Smooth muscle cell (in vitro differentiated cells): ENCODE data around the gene CDKAL1. TPM values are rescaled to one million over a fixed set of nuclear protein-coding genes. Genes with fewer than 3 reads are reported as not detected.

ENCODE experiments used
- DNase-seq: peaks from one replicate; lab custom pipeline; 2025; ENCODE audit not compliant: unreplicated experiment; lab: John Stamatoyannopoulos, UW
- H2AFZ ChIP-seq: fragments of 200-600 bp; sonication (generic); 2 replicates; pipeline ENCODE4 v1.6.0; 2016; ENCODE audit warnings: antibody characterized with exemption, low read depth, mild to moderate bottlenecking
- H3F3A ChIP-seq: fragments of 200-600 bp; sonication (generic); 2 replicates; pipeline ENCODE4 v1.6.0; 2017; ENCODE audit warnings: antibody characterized with exemption, low read depth
- H3K27ac ChIP-seq: fragments of 200-600 bp; sonication (generic); 2 replicates; pipeline ENCODE4 v1.5.1; 2016; ENCODE audit warnings: low read depth, mild to moderate bottlenecking
- H3K27me3 ChIP-seq: fragments of 200-600 bp; sonication (generic); 2 replicates; pipeline ENCODE4 v1.6.1; 2016; ENCODE audit warnings: low read depth, mild to moderate bottlenecking
- H3K36me3 ChIP-seq: fragments of 200-600 bp; sonication (generic); 2 replicates; pipeline ENCODE4 v1.5.1; 2016; ENCODE audit warnings: low read depth
- H3K4me1 ChIP-seq: fragments of 200-600 bp; sonication (generic); 2 replicates; pipeline ENCODE4 v1.5.1; 2016; ENCODE audit warnings: low read depth
- H3K4me2 ChIP-seq: fragments of 200-600 bp; sonication (generic); 2 replicates; pipeline ENCODE4 v1.6.0; 2016; ENCODE audit warnings: mild to moderate bottlenecking
- H3K4me3 ChIP-seq: fragments of 200-600 bp; sonication (generic); 2 replicates; pipeline ENCODE4 v1.5.1; 2016; ENCODE audit warnings: mild to moderate bottlenecking
- H3K79me2 ChIP-seq: fragments of 200-600 bp; sonication (generic); 2 replicates; pipeline ENCODE4 v1.6.0; 2016; ENCODE audit warnings: low read depth, mild to moderate bottlenecking
- H3K9ac ChIP-seq: fragments of 200-600 bp; sonication (generic); 2 replicates; pipeline ENCODE4 v1.6.0; 2016; ENCODE audit warnings: low read depth
- H3K9me3 ChIP-seq: fragments of 200-600 bp; sonication (generic); replicated peaks from 2 replicates; pipeline ENCODE4 v1.5.1; 2016; ENCODE audit warnings: low read depth
- H4K20me1 ChIP-seq: fragments of 200-600 bp; sonication (generic); 2 replicates; pipeline ENCODE4 v1.6.0; 2016; ENCODE audit warnings: low read depth
- CTCF ChIP-seq: fragments of 200-600 bp; sonication (generic); IDR thresholded peaks from 2 replicates; pipeline ENCODE4 v1.5.1; 2017; ENCODE audit warnings: borderline replicate concordance, mild to moderate bottlenecking, antibody characterized with exemption; ENCODE audit not compliant: insufficient read depth, poor library complexity, severe bottlenecking
- WGBS: methylation state at CpG from one replicate; pipeline ENCODE4 v1.1.7; 2016; ENCODE audit warnings: low lambda C conversion rate; 5-methylcytosine and 5-hydroxymethylcytosine counted together
- polyA plus RNA-seq: library from polyadenylated mRNA; unstranded; fragments of >200 nt; fragmentation: Nextera tagmentation; extraction: Ambion mirVana; gene quantifications from 2 replicates; pipeline ENCODE4 v1.2.1, GENCODE V29; 2016
- total RNA-seq: library from RNA; depleted of rRNA; stranded (reverse); fragments of >200 nt; gene quantifications from 2 replicates; pipeline ENCODE4 v1.2.3, GENCODE V29; 2014

Gene CDKAL1
- total and polyA plus RNA-seq, 2 experiments from 2014 or later, result 16.5 to 16.6 TPM

- Histone ChIP-seq H3K27me3 (no peaks in the 10 kb centered on the region), H3K9me3 (no peaks in the 10 kb centered on the region), H3K4me2 (no peak overlapping the region), H3K79me2 (no peaks in the 10 kb centered on the region), H3K27ac (no peak overlapping the region), H4K20me1 (no peaks in the 10 kb centered on the region), H3K9ac (no peak overlapping the region), H3K36me3 (peaks cover 3% of the 10 kb centered on the region), H2AFZ (no peak overlapping the region), H3F3A (no peaks in the 10 kb centered on the region), H3K4me1 (peaks cover 7% of the 10 kb centered on the region), H3K4me3 (no peak overlapping the region)
- 81% methylated on average over 1 of the region's 1 CpG for WGBS
- no peak for TF ChIP-seq CTCF
- DNase-seq, result no peak
Measured at GRCh38 chr6:21180155-21180554, 645.9 kb downstream of the CDKAL1 start.

- Histone ChIP-seq H3K27me3 (no peaks in the 10 kb centered on the region), H3K79me2 (no peaks in the 10 kb centered on the region)
- 98% methylated on average over 4 of the region's 4 CpGs for WGBS
Measured at GRCh38 chr6:21180800-21181337, 646.6 kb downstream of the CDKAL1 start.

GRCh38 chr6:21181866-21182265, 647.6 kb downstream of the CDKAL1 start:
- H3K36me3 ChIP-seq, result peaks cover 3% of the 10 kb centered on the region

More at GRCh38 chr6:21180800-21181337, 646.6 kb downstream of the CDKAL1 start:
- H3K9me3 ChIP-seq, result no peaks in the 10 kb centered on the region
- no peak overlapping the region for H2AFZ ChIP-seq
- no peak for DNase-seq
- no peak overlapping the region for H3K4me2 ChIP-seq
- peaks cover 3% of the 10 kb centered on the region for H3K36me3 ChIP-seq
- no peak for TF ChIP-seq CTCF
- no peaks in the 10 kb centered on the region for H4K20me1 ChIP-seq
- no peak overlapping the region for H3K27ac ChIP-seq
- no peak overlapping the region for H3K4me3 ChIP-seq
- no peak overlapping the region for H3K9ac ChIP-seq
- peaks cover 13% of the 10 kb centered on the region for H3K4me1 ChIP-seq
- H3F3A ChIP-seq, result no peaks in the 10 kb centered on the region

More at GRCh38 chr6:21181866-21182265, 647.6 kb downstream of the CDKAL1 start:
- TF ChIP-seq CTCF, result no peak
- H2AFZ ChIP-seq, result no peak overlapping the region
- no peaks in the 10 kb centered on the region for H3F3A ChIP-seq
- no peak overlapping the region for H3K27ac ChIP-seq
- DNase-seq, result no peak
- WGBS, result 94% methylated on average over 1 of the region's 1 CpG
- no peaks in the 10 kb centered on the region for H3K27me3 ChIP-seq
- no peak overlapping the region for H3K9ac ChIP-seq
- H3K4me1 ChIP-seq, result peaks cover 22% of the 10 kb centered on the region
- H3K9me3 ChIP-seq, result no peaks in the 10 kb centered on the region
- H3K4me2 ChIP-seq, result no peak overlapping the region
- H4K20me1 ChIP-seq, result no peaks in the 10 kb centered on the region
- H3K4me3 ChIP-seq, result no peak overlapping the region
- no peaks in the 10 kb centered on the region for H3K79me2 ChIP-seq
